Stimulated activated CD4-positive, alpha-beta T cell treated with anti-CD3 and anti-CD28 coated beads, Interleukin-1b, Interleukin-23, amount 100 ng/mL, for 48 hours (primary cell): ENCODE data around the gene CNPY1.

Experiments used
- DNase-seq: peaks from one replicate; pipeline ENCODE4 v3.0.0-alpha.2; 2020

The CNPY1 gene

DNA sequence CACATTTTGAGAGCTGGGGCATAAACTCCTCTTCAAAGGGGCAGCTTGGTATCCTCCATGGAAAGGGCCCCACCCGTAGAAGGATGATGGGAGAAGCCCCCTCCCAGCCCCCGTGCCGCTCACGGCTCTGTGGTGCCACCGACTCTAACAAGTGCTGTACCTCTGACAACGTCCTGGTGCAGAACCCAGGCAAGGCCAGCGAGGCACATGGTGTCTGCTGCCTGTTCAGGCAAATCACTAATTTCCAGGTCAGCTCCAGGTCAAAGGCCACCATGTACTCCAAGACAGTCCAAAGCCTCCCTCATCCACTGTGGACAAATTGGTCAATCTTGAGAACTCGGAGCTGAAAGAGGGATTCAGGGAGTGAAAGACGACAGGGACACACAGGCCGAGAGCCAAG lies 11.4 kb upstream of the CNPY1 start:
- DNase-seq: no peak

GRCh38 chr7:155556763-155557162 lies 10.4 kb upstream of the CNPY1 start:
- DNase-seq: no peak

- no peak for DNase-seq
Measured at GRCh38 chr7:155555116-155555695, 8.8 kb upstream of the CNPY1 start.

DNA sequence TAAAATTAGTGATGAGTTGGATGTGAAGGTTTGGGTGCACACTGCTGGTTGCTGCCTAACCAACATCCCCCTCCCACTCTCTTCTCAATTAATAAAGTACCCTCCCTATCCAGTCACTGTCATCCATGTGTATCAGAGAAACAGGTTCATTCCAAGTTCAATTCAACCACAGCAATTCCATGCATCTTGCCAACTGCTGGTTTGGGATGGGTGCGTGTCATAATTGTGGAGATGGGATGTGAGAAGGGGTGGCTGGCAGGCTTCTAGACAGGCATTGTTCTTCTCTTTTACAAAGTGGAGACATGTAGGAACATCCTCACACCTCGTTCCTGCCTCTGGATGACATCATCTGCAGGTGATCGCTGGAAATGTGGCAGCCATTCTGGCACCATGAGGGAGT lies 7.5 kb upstream of the CNPY1 start:
- DNase-seq: no peak

- DNase-seq: no peak
Measured at GRCh38 chr7:155551785-155552611, 5.6 kb upstream of the CNPY1 start.

DNA sequence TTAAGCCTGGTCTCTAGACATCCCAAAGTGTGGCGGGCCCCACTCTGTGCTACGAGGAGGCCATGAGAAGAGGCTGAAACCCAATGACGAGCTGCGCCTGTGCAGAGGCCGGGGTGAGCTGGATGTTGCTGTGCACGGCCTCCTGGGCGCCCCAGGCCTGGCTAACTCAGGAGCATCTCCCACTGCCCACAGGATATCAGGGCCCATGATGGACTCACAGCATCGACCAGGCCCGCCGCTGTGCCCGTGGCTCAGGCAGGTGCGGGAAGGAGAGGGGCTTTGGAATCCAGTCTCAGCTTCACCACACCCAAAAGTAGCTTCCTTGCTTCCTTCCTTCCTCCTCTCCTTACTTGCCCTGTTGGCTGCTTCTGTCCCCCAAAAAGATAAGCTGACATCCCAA lies 4.6 kb upstream of the CNPY1 start:
- DNase-seq: no peak

DNA sequence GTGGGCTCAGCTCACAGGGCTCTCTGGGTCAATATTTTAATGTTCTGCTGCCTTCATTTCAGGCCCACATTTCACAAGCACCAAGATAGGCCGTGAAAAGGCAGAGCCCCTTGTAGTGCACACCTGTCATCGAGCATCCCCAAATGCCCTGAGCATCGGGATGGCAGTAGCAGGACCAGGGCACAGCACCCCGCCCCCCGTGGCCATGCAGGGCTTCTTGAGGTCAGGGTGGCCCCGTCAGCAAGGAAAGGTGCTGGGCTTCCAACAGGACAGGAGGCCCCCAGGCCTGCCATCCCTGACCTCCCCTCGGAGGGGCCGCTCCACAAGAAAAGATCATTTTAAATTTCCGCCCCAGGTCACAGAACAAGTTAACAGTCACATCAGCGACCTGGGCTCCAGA lies 2.9 kb upstream of the CNPY1 start:
- no peak for DNase-seq

GRCh38 chr7:155547161-155547791 lies 917 bp upstream of the CNPY1 start:
- DNase-seq: no peak

DNA sequence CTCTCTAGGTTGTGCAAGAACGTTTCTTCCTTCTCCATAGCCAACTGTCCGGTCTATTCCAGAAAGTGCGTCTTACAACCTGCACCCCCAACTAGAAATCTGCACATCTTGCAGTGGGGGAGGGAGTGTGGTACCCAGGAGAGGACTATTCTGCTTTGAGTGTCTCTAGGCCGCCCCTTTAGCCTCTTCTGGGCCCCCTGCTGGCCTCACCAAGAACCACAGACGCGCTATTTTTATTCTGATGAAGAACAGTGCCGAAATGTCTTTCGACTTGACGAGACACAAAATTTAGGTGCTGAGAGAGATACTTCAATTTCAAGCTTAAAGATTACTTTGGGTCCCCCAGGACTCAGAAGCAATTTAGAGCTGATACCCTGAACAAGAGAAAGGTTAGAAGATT lies 1.0 kb downstream of the CNPY1 start:
- DNase-seq: no peak

DNA sequence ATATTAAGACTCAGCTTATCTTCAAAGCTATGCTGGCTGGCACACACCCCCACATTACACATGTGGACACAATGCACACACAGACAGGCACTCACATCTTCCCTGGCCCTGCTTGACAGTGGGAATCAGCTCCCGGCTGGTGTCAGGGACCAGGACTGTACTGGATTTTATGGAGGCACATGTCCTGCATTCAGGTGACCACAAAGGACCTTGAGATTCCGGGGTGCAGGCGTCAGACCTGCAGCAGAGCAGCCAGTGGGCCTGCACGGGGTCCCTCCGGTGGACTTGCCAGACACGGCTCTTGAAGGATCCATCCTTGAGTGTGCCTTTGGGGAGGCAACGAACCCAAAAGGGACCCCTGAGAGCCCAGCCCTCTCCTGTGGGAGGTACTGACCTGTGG lies 1.9 kb downstream of the CNPY1 start:
- no peak for DNase-seq

- no peak for DNase-seq
Measured at GRCh38 chr7:155543926-155544325, 2.4 kb downstream of the CNPY1 start.

DNA sequence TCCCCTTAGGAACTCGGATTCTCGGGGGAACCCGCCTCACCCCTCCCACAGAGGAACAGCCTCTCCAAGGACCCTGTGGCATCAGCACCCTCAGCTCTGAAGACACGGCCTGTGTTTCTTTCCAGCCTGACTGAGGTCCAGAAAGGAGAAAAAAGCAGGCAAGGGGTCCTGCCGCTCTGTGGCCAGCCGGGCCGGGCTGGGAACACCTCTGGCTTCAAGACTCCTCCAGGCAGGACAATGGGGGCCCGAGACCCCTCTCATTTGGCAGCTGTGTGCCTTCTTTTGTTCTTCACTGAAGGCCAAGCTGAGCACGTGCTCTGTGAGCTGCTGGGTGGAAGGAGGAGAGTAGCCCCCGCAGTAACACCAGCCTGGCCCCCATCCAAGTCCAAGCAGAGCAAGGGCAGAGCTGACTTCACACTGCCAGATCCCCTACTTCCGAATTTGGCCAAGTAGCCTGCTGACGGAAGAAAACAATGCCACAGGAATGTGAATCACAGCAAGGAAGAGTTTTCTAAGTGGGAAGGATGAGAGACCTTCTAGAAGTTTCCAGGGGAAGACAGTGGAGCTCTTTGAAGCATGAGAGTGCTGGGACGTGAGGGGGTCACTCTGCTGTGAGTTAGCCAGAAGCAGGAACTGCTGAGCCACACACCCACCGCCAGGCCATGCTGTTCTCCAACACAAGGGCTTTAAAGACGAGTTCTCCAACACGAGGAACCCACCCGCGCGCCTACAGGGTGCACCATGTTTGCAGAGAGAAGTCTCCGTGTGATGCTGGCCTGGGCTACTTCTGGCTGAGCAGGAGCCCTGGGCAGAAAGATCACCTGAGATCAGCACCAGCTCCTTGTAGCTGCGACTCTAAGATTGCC lies 3.1 kb downstream of the CNPY1 start:
- no peak for DNase-seq

DNA sequence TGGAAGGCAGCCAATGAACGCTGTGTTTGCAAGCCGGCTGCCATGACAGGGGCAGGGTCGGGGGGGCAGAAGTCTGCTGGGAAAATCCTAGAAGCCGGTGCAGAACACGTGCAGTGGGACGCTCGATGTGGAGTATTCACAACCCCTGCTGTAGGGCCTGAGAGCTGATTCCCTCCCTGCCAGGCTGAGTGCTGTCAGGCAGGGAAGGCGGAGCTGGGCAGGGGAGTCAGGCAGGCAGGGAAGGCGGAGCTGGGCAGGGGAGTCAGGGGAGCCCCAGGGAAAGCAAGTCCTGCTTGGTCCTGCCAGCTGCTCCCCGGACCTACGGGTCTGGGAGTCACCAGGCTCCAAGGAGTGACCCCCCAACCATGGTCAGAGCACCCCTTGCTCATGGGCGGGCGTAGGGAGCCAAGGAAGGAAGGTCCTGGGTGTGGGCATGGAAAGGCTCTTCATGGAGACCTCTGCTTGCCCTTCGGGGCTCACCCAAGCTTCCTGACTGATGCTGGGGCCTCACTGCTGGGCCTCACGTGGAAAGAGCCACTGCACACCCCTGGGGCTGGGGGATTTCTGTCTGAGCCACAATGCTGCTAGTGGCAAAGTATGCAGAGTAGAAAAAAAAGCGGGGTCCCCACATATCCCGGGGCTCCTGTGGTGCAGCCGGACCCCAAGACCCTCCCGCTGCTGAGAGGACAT lies 4.2 kb downstream of the CNPY1 start:
- DNase-seq: no peak

DNA sequence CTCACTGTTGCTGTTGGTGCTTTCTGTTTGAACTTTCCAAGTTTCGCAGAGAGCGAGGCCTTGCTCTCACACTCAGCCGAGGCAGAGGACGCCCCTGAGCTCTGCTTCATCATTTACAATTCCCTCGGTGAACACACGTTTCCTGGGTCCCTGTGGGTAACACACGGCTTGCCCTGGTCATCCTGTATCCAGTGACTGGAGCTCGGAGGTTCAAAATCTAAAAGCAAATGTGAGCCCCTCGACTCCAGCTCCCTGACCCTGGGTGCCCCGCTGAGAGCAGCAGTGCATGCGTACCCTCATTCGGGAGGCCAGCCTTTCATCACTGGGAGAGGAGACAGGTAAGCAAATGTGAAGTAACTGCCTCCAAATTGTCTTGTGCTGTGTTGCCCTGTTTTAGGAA lies 5.8 kb downstream of the CNPY1 start:
- DNase-seq: no peak

- DNase-seq: no peak
Measured at GRCh38 chr7:155538293-155538692, 8.1 kb downstream of the CNPY1 start.

DNA sequence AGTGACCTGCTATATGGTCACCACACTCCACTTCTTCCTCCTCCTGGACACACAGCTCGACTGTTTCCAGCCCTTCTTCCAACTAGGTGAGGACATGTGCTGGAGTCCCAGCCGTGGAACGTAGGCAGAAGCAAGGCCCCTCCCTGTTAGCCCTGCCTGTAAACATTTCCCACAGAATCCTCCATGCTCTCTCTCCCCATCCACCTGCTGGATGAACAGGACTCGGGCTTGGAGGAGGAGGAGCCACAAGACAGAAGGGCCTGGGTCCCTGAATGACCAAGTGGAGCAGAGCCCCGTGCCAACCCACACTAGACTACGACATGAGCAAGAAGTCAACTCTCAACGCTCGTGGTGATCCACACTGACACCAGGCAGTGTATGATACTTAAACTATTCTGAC lies 9.9 kb downstream of the CNPY1 start:
- no peak for DNase-seq

DNA sequence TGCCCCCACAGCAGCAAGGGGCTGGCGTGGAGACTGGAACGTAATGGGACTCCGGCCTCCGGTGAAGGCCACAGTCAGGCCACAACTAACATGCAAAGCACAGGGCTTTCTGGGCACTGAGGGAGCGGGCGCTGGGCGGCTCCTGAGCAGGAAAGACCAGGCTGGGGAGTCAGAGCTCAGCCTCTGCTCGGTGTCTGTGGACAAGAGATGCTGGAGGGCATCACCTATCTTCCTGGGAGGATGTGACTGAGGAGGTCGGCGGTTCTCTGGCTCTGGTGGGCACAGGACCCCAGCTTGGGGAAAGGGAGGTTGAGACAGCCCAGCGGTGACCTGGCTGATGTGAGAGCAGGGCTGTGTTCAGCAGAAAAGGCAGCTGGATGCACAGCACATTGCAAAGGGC lies 11.7 kb downstream of the CNPY1 start:
- no peak for DNase-seq

- peak; percentile 27 for DNase-seq
Measured at GRCh38 chr7:155533827-155534690, 12.3 kb downstream of the CNPY1 start.

DNA sequence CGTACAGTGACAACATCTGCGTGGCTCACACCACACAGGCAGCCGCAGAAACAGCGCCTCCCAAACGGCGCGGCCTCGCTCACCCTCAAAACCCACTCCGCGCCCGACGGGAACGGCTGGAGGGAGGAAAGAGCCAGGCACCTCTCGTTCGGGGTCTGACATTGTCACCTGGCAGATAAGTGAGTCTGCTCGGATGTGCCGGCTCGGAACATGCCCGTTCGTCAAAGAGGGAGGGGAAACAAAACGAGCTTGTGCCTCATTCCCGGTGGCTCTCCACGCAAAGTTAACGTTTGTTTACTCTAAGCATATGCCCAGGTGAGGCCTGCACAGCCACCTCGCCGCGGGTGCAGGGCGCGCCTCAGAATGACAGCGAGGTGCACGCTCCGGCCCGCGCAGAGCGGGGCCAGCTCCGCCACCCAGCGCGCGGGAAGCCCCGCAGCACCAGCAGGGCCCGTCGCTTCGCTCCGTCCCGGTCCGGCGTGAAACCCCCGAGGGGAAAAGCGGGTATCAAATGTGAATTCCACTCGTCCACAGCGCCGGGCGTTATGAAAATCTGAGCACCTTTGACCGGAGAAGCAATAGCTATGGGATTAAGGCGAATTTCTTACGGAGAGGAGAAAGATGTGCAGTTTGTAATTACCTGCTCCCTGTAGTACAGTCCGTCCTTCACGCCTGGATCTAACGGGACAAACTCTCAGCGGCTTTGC lies 13.1 kb downstream of the CNPY1 start:
- no peak for DNase-seq

DNA sequence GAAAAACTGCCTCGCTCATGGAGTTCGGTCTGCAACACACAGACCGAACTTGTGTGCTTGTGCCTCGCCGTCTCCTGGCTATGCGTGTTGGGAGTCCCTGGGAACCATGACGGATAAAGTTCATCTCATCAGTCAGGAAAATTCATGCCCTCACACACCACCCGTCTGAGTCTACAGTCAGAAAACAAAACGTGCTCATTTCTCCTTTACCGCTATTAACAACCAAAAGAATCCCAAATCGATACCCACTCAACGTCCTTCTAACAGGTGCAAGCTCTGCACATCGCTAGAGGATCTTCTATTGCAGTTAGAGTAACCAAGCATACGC lies 13.6 kb downstream of the CNPY1 start:
- no peak for DNase-seq

DNA sequence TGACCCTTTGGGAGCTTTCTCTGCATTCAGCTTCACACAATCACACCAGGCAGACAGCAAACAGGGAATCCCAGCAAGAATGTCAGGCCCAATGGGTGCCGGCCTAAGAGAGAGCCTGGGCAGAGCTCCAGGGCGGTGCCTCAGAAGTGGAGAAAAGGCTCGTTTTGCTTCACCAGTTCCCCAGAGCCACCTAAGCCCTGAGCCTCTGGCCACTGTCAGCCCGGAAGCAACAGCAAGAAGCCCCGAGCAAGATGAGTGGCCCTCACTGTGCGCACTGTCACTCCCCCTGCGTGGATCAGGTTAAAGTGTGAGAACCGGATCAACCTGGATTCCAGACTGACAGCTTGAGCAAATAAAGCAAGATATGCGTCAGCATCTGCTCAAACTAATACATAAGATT lies 14.7 kb downstream of the CNPY1 start:
- DNase-seq: no peak
